ENCODE results near the gene RS1.
A peak's percentile ranks its signal among the peaks of the same experiment; 100 is the strongest.

Gene RS1

GRCh38 chrX:18672008-18672407, at the start of gene RS1:
Gene RS1 (minus strand): TSS chrX:18672108. CDS start chrX:18672068, 40 bp downstream.
- DNase-seq, result no peak
- intact Hi-C loops (cut with DNase I), result no loop called here

- intact Hi-C loops (cut with DNase I), result no loop called here
- DNase-seq, result no peak
Observed at GRCh38 chrX:18719852-18720251, 47.9 kb upstream of the RS1 start.

GRCh38 chrX:18714910-18715309, 43.0 kb upstream of the RS1 start:
- peak in 2 of 10 donors; percentile 17 to 84 for DNase-seq
- intact Hi-C loops (cut with DNase I), result no loop called here

DNA sequence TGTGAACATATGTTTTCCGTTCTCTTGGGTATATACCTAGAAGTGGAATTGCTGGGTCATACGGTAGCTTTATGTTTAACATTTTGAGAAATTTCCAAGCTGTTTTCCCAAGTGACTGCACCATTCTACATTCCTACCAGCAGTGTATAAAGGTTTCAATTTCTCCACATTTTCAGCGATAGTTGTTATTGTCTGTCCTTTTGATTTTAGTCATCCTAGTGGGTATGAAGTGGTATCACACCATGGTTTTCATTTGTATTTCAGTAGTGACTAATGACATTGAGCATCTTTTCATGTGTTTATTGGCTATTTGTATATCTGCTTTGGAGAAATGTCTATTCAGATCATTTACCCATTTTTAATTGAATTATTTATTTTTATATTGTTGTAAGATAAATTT, 37.9 kb upstream of the RS1 start:
- no peak for DNase-seq
- intact Hi-C loops (cut with DNase I), result no loop called here

DNA sequence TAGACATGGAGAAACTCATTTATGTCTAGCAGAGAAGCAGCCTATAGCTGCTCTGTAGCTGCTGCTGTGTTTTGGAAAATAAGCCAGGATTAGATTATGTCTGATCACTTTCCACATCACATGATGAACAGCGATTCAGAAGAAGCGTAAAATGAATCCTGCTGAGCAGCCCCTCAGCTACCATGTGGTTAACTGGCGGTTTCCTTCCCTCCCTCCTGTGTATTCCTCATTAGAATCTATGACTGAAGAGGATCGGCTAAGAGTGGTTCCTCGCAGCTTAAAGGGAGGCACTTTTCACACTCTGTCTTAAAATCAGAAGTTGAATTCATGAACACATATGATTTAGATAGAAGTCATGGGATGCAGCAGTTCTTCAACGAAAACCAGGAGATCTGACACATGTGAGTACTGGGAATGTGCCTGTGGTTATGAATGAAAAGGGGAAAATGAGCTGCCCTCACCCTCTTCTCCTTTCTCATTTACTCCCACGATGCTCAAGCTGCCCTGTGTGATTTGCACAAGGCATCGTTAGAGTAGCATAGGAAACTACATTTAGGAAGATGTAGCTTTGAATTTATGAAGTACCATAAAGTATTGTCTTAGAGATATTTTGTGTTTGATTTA, 35.6 kb upstream of the RS1 start, which contains the start of gene PPEF1:
Gene PPEF1, plus strand, starts transcription at position 220 of the 624 bp plus-strand sequence. Its CDS starts 136 bp downstream, at position 356.
- intact Hi-C loops (cut with DNase I), result no loop called here
- DNase-seq, result no peak

DNA sequence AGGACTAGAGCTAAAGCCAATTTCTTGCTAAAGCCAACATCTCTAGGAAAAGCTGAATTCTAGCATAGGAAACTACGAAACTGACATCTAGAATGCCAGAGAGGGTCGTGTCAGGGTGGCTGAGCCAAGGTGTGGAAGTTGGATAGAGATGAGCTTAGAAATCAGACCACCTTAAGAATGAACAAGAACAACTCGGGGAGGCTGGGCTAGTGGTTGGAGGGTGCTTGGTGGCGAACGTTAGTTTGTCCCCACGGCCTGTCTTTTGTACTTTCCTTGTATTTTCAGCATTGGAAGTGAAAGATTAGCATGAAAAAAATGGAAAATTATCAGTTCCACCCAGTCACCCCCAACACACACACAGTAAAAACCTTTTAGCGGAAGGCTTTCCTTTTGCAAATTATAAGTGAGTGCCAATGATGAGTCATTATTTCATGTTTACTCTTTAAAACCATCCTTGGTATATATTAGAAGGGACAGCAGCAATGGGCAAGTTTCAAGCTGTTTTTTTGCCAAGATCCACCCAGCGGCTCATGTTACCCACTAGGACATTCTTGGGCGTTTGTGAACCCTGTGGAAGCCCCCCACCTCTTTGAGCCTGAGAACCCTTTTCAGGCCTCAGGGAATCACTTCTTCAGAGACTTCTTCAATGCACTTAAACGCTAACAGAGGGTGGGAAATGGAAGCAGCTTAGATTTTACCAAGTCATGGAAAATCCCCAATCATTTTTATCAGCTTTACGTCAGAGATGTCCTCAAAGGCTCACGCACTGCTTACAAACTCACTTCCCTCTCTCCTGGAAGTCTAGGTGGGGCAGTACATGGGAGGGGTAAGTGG, 30.7 kb upstream of the RS1 start:
- DNase-seq, result no peak
- intact Hi-C loops (cut with DNase I), result no loop called here

DNA sequence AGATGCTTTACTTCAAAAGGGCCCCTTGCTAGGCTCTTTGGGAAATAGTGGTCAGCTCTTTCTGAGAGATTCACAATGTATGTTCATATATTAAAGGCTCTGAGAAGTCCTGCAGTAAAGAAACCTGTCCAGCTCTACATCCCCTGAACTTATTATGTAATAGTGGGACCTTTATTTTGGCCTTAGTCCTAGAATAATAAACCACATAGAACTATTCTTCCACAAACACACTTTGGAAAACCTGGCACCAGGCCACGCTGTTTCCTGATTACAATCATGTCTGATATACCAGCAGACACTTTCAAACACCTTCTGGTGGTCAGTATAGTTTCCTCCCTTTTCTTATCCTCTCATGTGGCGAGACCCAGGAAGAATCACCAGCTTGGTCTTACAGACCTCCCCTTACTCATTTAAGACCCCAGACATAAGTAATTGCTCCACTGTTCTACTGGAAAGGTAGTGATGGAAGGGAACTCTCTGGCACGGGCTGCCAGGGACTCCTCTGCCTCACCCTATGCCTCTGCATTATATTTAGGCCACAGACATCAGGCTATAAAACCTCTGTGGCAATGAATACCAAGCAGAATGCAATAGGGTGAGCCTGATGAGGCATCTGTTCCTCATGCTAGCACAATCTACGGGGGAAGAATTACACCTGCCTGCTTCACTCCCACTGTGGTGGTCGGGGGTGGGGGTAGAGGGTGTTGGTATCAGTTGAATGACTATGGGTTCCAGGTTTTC, 29.9 kb upstream of the RS1 start:
- no peak for DNase-seq
- intact Hi-C loops (cut with DNase I), result no loop called here

DNA sequence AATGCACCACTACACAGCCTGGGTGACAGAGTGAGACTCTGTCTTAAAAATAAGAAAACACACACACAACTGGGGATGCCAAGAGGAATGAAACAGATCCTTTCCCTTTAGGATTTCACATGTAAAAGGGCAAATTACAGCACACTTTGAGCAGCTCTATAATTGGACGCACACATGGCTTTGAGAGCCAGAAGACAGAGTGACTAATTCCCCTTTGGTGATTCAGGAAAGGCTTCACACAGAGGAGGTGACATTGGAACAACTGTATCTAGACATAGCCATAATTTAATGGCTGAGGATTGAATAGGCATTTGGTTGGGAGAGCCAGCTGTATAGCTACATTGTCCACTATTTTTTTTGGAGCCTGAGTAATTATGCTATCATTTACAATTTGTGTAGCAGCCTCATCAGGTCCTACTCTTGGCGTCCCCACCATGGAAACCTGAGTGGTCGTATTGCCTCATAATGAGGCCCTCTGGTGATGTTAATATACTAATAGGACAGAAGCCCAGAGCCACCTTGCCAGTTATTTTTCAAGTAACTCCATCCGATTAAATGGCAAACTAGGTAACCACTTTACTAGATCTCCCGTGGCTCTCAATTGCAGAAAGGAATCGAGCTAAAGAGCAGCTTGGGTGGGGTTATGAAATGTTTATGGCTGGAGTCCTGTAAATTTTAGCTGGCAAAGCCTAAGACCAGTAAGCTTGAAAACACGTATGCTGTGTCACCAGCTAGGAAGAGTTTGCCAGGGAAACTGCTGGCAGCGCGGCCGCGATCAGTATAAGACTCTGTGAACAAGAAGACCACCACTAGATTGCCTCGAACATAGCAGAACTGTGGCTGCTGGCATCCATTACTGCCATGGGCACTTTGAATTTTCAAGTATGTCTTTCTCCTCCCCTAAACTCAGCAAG, 27.1 kb upstream of the RS1 start:
- DNase-seq, result no peak
- intact Hi-C loops (cut with DNase I), result no loop called here

- intact Hi-C loops (cut with DNase I), result no loop called here
- DNase-seq, result no peak
Observed at GRCh38 chrX:18696653-18697052, 24.7 kb upstream of the RS1 start.

GRCh38 chrX:18692541-18692940, 20.6 kb upstream of the RS1 start:
- DNase-seq, result no peak
- intact Hi-C loops (cut with DNase I), result no loop called here

DNA sequence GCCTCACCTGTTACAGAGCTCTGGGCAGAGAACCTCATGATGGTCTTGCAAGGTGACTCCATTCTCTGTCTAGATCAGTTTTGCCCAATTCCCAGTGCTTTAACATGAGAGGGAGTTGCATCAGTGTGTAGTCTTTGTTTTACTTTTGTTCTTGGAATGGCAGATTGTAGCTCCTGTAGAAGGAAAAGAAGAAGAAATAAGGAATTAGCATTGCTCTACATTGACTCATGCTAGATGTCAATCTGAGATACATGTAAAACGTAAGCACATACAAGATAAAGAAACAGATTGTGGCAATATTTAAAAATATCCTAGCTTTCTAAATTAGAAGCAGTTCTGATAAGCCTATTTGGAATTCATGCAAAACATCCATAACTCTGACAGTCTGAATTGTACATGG, 19.5 kb upstream of the RS1 start:
- DNase-seq, result no peak

DNA sequence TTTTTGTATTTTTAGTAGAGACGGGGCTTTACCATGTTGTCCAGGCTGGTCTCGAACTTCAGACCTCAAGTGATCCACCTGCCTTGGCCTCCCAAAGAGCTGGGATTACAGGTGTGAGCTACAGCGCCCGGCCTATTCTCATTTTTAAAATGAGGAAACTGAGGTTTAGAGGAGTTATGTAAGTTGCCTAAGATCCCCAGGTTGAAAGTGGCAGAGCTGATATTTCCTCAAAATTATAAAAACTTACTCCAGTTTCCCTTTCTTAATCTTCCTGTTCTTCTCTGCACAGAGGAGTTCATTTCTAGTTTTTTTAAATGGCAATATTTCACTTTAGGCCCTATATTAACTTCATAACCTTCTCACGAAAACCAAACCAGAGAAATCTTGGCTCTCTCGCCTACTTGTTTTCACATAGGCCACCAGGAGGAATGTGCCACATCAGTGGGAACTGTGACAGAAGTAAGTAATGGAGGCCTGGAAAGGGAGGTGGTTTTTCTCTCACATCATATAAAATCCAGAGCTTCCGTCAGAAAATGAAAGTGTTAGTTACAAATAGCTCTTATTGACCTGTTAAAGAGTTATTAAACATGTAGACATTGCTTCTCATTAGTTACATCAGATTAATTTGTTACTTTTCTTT, 16.1 kb upstream of the RS1 start:
- no peak for DNase-seq
- intact Hi-C loops (cut with DNase I), result no loop called here

More for the DNA sequence above, 19.5 kb upstream of the RS1 start:
- intact Hi-C loops (cut with DNase I), result no loop called here

DNA sequence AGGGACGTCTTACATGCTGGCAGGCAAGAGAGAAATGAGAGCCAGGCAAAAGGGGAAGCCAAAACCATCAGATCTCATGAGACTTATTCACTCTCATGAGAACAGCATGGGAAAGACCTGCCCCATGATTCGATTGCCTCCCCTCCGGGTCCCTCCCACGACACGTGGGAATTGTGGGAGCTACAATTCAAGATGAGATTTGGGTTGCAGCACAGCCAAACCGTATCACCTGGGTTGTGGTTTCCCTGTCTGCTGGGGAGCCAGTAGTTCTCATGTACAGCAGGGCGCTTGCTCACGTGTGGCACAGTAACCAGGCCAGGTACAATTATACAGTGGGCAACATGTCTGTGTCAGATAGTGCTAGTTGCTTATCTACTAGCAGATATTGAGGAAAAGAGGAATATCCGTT, 11.1 kb upstream of the RS1 start:
- intact Hi-C loops (cut with DNase I), result no loop called here
- no peak for DNase-seq

- no peak for DNase-seq
- intact Hi-C loops (cut with DNase I), result no loop called here
Observed at GRCh38 chrX:18681996-18682395, 10.1 kb upstream of the RS1 start.

DNA sequence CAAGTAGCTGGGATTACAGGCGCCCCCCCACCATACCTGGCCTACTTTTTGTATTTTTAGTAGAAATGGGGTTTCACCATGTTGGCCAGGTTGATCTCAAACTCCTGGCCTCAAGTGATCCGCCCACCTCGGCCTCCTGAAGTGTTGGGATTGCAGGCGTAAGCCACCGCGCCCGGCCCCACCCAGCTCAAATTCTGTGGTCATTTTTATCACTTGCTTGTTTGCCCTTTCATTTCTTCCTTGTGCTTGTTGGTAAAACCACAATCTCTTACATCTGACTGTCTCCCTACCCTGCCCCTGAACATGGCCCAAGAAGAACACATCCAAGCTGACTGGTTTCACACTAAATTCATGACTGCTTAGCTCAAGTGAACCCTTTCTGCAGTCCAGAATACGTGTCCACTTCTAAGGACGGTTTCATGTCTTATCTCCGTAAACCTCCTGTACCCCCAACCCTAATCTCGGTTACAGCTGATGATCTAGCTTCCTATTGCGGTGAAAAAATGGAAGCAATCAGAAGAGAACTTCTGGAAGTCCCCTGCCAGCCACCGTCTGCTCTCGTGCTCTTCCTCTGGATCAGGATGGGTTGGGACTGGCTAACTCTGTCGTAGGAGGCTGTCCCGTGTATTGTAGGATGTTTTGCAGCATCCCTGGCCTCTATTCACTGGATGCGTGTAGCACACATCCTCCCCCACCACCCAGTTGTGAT, 5.4 kb upstream of the RS1 start:
- intact Hi-C loops (cut with DNase I), result no loop called here
- no peak for DNase-seq

GRCh38 chrX:18676470-18676869, 4.6 kb upstream of the RS1 start:
- intact Hi-C loops (cut with DNase I), result no loop called here
- DNase-seq, result no peak

DNA sequence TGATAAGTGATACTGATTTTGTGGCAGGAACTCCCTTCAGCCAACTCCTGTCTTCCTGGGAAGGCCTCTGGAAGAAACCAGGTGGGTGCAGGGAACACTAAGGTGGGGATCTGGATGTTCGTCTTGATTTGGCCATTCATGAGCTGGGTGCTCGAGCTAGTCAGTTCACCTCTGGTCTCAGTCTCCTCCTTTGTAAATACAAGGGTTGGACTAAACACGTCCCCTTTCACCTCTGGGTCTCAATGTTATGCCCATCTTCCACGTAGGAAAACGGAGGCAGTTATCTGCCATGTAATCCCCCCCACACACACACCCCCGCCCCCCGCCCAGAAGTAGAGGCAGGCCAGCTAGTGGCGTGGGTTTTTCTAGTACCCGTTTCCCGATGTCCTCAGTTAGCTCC, 4.1 kb upstream of the RS1 start:
- intact Hi-C loops (cut with DNase I), result no loop called here
- no peak for DNase-seq

- intact Hi-C loops (cut with DNase I), result no loop called here
- DNase-seq, result peak; percentile 46 to 94 (median 66)
Observed at GRCh38 chrX:18674788-18675735, 3.2 kb upstream of the RS1 start.

All from posterior cingulate gyrus (tissue), 11 donors.